ENCODE measurements around the gene RPS25. TPM values are rescaled to one million over a fixed set of nuclear protein-coding genes. Genes with fewer than 3 reads are reported as not detected.
"Not testable (repeated sequence)": the region's sequence is repeated elsewhere in the genome, so short reads cannot be mapped to it uniquely, and the experiment has no call there.

The RPS25 gene
- total RNA-seq, 1 experiment from 2014 or later = 1,252 TPM

- ChIA-PET POLR2A (interaction anchor here (0.9 kb wide), 1 partner anchor 43 kb away, joined by 3 read pairs; the partner anchor contains the start of gene TRAPPC4), CTCF (interaction anchor here (1.1 kb wide), 1 partner anchor 59 kb away, joined by 5 read pairs; no protein-coding TSS in a partner anchor)
- Mint-ChIP-seq H3K27ac (ENCODE audit: low read depth, unreplicated experiment) (no peak overlapping the region), H3K4me3 (ENCODE audit: unreplicated experiment) (no peak overlapping the region), H3K9me3 (ENCODE audit: unreplicated experiment) (no peaks in the 10 kb centered on the region), H3K4me1 (ENCODE audit: insufficient read depth, unreplicated experiment) (peaks cover 7% of the 10 kb centered on the region), H3K27me3 (ENCODE audit: insufficient read depth, unreplicated experiment) (no peaks in the 10 kb centered on the region), H3K36me3 (ENCODE audit: insufficient read depth, unreplicated experiment) (peaks cover 21% of the 10 kb centered on the region)
- TF ChIP-seq, protein P1, sequence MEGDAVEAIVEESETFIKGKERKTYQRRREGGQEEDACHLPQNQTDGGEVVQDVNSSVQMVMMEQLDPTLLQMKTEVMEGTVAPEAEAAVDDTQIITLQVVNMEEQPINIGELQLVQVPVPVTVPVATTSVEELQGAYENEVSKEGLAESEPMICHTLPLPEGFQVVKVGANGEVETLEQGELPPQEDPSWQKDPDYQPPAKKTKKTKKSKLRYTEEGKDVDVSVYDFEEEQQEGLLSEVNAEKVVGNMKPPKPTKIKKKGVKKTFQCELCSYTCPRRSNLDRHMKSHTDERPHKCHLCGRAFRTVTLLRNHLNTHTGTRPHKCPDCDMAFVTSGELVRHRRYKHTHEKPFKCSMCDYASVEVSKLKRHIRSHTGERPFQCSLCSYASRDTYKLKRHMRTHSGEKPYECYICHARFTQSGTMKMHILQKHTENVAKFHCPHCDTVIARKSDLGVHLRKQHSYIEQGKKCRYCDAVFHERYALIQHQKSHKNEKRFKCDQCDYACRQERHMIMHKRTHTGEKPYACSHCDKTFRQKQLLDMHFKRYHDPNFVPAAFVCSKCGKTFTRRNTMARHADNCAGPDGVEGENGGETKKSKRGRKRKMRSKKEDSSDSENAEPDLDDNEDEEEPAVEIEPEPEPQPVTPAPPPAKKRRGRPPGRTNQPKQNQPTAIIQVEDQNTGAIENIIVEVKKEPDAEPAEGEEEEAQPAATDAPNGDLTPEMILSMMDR (IDR thresholded peaks at IDR 0.05; ENCODE audit: unreplicated experiment) = no peak
- peak; percentile 61 for DNase-seq (ENCODE audit: unreplicated experiment)
- intact Hi-C loops (cut with micrococcal nuclease) = loop anchor here (10.0 kb wide), 1 partner anchor 132 kb away; no protein-coding TSS in a partner anchor
- BruUV-seq (replicated peaks) = no TSS peak
These were observed 44.6 kb upstream of the RPS25 start for GRCh38 chr11:119062779-119063178.

GRCh38 chr11:119061256-119061655, 43.1 kb upstream of the RPS25 start:
- BruUV-seq (replicated peaks) = no TSS peak
- H3K27ac Mint-ChIP-seq (ENCODE audit: low read depth, unreplicated experiment) = no peak overlapping the region
- H3K36me3 Mint-ChIP-seq (ENCODE audit: insufficient read depth, unreplicated experiment) = peaks cover 27% of the 10 kb centered on the region
- TF ChIP-seq, protein P1 (IDR thresholded peaks at IDR 0.05; ENCODE audit: unreplicated experiment) = no peak
- no peaks in the 10 kb centered on the region for H3K9me3 Mint-ChIP-seq (ENCODE audit: unreplicated experiment)
- H3K27me3 Mint-ChIP-seq (ENCODE audit: insufficient read depth, unreplicated experiment) = no peaks in the 10 kb centered on the region
- intact Hi-C loops (cut with micrococcal nuclease) = loop anchor here (10.0 kb wide), 1 partner anchor 134 kb away; no protein-coding TSS in a partner anchor
- H3K4me1 Mint-ChIP-seq (ENCODE audit: insufficient read depth, unreplicated experiment) = peaks cover 7% of the 10 kb centered on the region
- CTCF ChIA-PET = interaction anchor here (0.6 to 2.3 kb wide), 3 partner anchors 18 to 38 kb away, joined by 3 to 6 read pairs (median 4); partner anchors contain the start of gene SLC37A4
- no peak overlapping the region for H3K4me3 Mint-ChIP-seq (ENCODE audit: unreplicated experiment)
- DNase-seq (ENCODE audit: unreplicated experiment) = no peak
- POLR2A ChIA-PET = interaction anchor here (1.6 kb wide), 1 partner anchor 43 kb away, joined by 4 read pairs; the partner anchor contains the start of genes RPS25 and TRAPPC4

- H3K27me3 Mint-ChIP-seq (ENCODE audit: insufficient read depth, unreplicated experiment); BruUV-seq (replicated peaks); H3K4me1 Mint-ChIP-seq (ENCODE audit: insufficient read depth, unreplicated experiment); DNase-seq (ENCODE audit: unreplicated experiment); H3K9me3 Mint-ChIP-seq (ENCODE audit: unreplicated experiment); intact Hi-C loops (cut with micrococcal nuclease); H3K27ac Mint-ChIP-seq (ENCODE audit: low read depth, unreplicated experiment): not testable (repeated sequence)
- H3K36me3 Mint-ChIP-seq (ENCODE audit: insufficient read depth, unreplicated experiment) = peaks cover 38% of the 10 kb centered on the region
- ChIA-PET POLR2A (interaction anchor here (2.0 kb wide), 1 partner anchor 43 kb away, joined by 5 read pairs; no protein-coding TSS in a partner anchor), CTCF (interaction anchor here (1.6 kb wide), 1 partner anchor 40 kb away, joined by 4 read pairs; the partner anchor contains the start of genes RPS25 and TRAPPC4)
- peak overlapping the region; percentile 96 for H3K4me3 Mint-ChIP-seq (ENCODE audit: unreplicated experiment)
These were observed 41.0 kb upstream of the RPS25 start for GRCh38 chr11:119059128-119059527.

GRCh38 chr11:119057000-119057769, 39.0 kb upstream of the RPS25 start, which contains the start of gene HYOU1:
Gene HYOU1, minus strand, starts transcription at chr11:119057205. Its CDS starts 1,045 bp downstream, at chr11:119056160.
- DNase-seq (ENCODE audit: unreplicated experiment) = peak; percentile 97
- POLR2A ChIA-PET = interaction anchor here (0.5 to 3.9 kb wide), 23 partner anchors 9 to 365 kb away, joined by 3 to 44 read pairs (median 4); partner anchors contain the start of genes C2CD2L, DPAGT1, HINFP and HMBS
- Mint-ChIP-seq H3K4me3 (ENCODE audit: unreplicated experiment) (peak within 1 kb of the TSS; percentile 96), H3K27me3 (ENCODE audit: insufficient read depth, unreplicated experiment) (no peaks in the 10 kb centered on the region), H3K4me1 (ENCODE audit: insufficient read depth, unreplicated experiment) (peaks cover 19% of the 10 kb centered on the region), H3K27ac (ENCODE audit: low read depth, unreplicated experiment) (peak within 1 kb of the TSS; percentile 98), H3K9me3 (ENCODE audit: unreplicated experiment) (no peaks in the 10 kb centered on the region), H3K36me3 (ENCODE audit: insufficient read depth, unreplicated experiment) (peaks cover 52% of the 10 kb centered on the region)
- TF ChIP-seq, protein P1 (IDR thresholded peaks at IDR 0.05; ENCODE audit: unreplicated experiment) = peak; percentile 29
- CTCF ChIA-PET = interaction anchor here (0.6 to 1.6 kb wide), 10 partner anchors 10 to 317 kb away, joined by 3 to 8 read pairs (median 4); a partner anchor contains a TSS
- BruUV-seq (replicated peaks) = no TSS peak
- intact Hi-C loops (cut with micrococcal nuclease) = loop anchor here (1.0 to 2.0 kb wide), 3 partner anchors 26 to 44 kb away; partner anchors contain the start of genes DPAGT1 and SLC37A4
